ENCODE measurements around the gene PALM.
A peak's percentile ranks its signal among the peaks of the same experiment; 100 is the strongest.

Gene PALM

DNA sequence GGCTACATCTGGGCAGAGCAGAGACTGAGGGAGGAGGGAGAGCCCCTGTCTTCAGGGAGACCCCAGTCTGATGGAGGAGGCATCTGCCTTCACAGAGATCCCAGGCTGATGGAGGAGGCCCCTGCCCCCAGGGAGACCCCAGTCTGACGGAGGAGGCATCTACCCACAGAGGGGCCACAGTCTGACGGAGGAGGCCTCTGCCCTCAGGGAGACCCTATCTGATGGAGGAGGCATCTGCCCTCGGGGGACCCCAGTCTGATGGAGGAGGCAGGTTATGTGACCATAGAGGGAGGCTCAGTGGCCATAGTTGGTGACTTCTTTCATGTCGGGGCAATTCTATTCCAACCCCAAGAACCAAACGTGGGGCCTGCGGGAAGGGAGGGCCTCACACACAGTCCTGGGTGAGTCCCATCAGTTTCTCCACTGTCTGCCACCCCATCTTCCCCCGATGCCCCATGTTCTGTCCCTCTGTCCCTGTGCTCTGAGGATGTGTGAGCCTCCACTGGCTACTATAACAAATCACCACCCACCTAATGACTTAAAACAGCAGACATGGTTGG lies 56.5 kb downstream of the PALM start:
- H3K27ac ChIP-seq (ENCODE audit: low read length), result no peak overlapping the region
- no peak overlapping the region for H3K4me3 ChIP-seq (ENCODE audit: low read length)
- no peaks in the 10 kb centered on the region for H3K9me3 ChIP-seq (ENCODE audit: insufficient read depth, low read depth, low read length)
- no peaks in the 10 kb centered on the region for H3K27me3 ChIP-seq (ENCODE audit: insufficient read depth, low read length)
- H3K4me1 ChIP-seq (ENCODE audit: insufficient read depth, low read length), result no peaks in the 10 kb centered on the region
- no peaks in the 10 kb centered on the region for H3K36me3 ChIP-seq (ENCODE audit: insufficient read depth, low read depth, low read length)
- no peak overlapping the region for H3K9ac ChIP-seq (ENCODE audit: low read depth, low read length)

DNA sequence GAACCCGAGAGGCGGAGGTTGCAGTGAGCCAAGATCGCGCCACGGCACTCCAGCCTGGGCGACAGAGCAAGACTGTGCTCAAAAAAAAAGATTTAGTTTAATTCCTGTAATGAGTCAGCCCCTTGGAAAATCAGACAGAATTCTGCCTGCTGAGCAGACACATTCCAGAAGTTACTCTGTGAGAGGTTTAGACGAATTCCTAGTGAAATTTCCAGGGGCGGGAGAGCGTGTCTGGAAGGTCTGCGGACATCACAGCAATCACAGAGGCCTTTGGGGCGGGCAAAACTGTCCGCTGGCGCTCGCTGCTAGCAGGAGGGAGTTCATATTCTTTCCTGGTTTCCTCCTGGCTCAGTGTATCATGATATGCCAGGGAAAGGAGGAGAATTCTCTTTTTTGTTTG lies 59.7 kb downstream of the PALM start:
- Histone ChIP-seq H3K9ac (ENCODE audit: low read depth, low read length) (no peak overlapping the region), H3K36me3 (ENCODE audit: insufficient read depth, low read depth, low read length) (no peaks in the 10 kb centered on the region), H3K27ac (ENCODE audit: low read length) (no peak overlapping the region), H3K9me3 (ENCODE audit: insufficient read depth, low read depth, low read length) (no peaks in the 10 kb centered on the region), H3K27me3 (ENCODE audit: insufficient read depth, low read length) (no peaks in the 10 kb centered on the region), H3K4me3 (ENCODE audit: low read length) (no peak overlapping the region), H3K4me1 (ENCODE audit: insufficient read depth, low read length) (no peaks in the 10 kb centered on the region)

DNA sequence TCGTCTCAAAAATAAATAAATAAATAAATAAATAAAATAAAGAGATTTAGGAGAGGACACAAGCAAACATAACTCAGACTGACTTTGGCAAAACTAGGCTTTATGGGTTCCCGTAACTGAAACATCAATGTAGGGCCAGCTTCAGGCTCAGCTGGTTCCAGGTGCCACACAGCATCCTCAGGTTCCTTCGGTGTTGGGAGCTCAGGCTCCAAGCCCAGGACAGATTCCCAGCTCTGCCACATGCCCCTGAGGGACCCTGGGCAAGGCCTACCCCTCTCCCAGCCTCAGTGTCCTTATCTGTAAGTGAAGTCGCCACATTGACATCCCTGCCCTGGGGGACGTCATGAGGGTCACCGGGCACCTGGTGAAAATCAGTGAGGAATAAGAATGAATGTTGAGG lies 60.9 kb downstream of the PALM start:
- H3K9me3 ChIP-seq (ENCODE audit: insufficient read depth, low read depth, low read length), result no peaks in the 10 kb centered on the region
- H3K36me3 ChIP-seq (ENCODE audit: insufficient read depth, low read depth, low read length), result no peaks in the 10 kb centered on the region
- no peak overlapping the region for H3K9ac ChIP-seq (ENCODE audit: low read depth, low read length)
- no peaks in the 10 kb centered on the region for H3K27me3 ChIP-seq (ENCODE audit: insufficient read depth, low read length)
- H3K27ac ChIP-seq (ENCODE audit: low read length), result no peak overlapping the region
- H3K4me3 ChIP-seq (ENCODE audit: low read length), result no peak overlapping the region
- H3K4me1 ChIP-seq (ENCODE audit: insufficient read depth, low read length), result no peaks in the 10 kb centered on the region

DNA sequence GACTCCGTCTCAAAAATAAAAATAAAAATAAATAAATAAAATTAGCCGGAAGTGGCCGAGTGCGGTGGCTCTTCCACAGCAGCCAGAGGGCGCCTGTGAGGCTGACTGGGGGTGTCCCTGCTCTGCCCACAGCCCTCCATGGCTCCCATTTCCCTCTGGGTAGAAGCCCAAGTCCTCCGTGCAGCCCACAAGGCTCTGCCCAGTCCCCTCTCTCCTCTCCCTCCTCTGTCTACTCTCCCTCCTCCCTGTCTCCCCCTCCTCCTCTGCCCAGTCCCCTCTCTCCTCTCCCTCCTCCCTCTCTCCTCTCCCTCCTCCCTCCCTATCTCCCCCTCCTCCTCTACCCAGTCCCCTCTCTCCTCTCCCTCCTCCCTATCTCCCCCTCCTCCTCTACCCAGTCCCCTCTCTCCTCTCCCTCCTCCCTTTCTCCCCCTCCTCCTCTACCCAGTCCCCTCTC lies 62.6 kb downstream of the PALM start:
- no peak overlapping the region for H3K9ac ChIP-seq (ENCODE audit: low read depth, low read length)
- H3K27me3 ChIP-seq (ENCODE audit: insufficient read depth, low read length), result no peaks in the 10 kb centered on the region
- H3K9me3 ChIP-seq (ENCODE audit: insufficient read depth, low read depth, low read length), result no peaks in the 10 kb centered on the region
- H3K27ac ChIP-seq (ENCODE audit: low read length), result no peak overlapping the region
- no peaks in the 10 kb centered on the region for H3K36me3 ChIP-seq (ENCODE audit: insufficient read depth, low read depth, low read length)
- no peak overlapping the region for H3K4me3 ChIP-seq (ENCODE audit: low read length)
- no peaks in the 10 kb centered on the region for H3K4me1 ChIP-seq (ENCODE audit: insufficient read depth, low read length)

DNA sequence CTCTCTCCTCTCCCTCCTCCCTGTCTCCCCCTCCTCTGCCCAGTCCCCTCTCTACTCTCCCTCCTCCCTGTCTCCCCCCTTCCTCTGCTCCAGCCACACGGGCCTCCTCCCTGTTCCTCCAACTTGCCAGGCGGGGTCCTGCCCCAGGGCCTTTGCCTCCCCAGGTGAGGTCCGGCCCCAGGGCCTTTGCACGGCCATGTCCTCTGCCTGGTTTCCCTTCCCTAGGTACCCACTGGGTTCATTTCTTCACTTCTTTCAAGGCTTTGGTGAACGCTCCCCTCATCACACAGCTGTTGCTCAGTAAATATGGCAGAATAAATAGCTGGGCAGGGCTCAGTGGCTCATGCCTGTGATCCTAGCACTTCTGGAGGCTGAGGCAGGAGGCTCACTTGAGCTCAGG lies 63.3 kb downstream of the PALM start:
- Histone ChIP-seq H3K27ac (ENCODE audit: low read length) (no peak overlapping the region), H3K27me3 (ENCODE audit: insufficient read depth, low read length) (no peaks in the 10 kb centered on the region), H3K36me3 (ENCODE audit: insufficient read depth, low read depth, low read length) (no peaks in the 10 kb centered on the region), H3K9me3 (ENCODE audit: insufficient read depth, low read depth, low read length) (no peaks in the 10 kb centered on the region), H3K4me3 (ENCODE audit: low read length) (no peak overlapping the region), H3K9ac (ENCODE audit: low read depth, low read length) (no peak overlapping the region), H3K4me1 (ENCODE audit: insufficient read depth, low read length) (no peaks in the 10 kb centered on the region)

DNA sequence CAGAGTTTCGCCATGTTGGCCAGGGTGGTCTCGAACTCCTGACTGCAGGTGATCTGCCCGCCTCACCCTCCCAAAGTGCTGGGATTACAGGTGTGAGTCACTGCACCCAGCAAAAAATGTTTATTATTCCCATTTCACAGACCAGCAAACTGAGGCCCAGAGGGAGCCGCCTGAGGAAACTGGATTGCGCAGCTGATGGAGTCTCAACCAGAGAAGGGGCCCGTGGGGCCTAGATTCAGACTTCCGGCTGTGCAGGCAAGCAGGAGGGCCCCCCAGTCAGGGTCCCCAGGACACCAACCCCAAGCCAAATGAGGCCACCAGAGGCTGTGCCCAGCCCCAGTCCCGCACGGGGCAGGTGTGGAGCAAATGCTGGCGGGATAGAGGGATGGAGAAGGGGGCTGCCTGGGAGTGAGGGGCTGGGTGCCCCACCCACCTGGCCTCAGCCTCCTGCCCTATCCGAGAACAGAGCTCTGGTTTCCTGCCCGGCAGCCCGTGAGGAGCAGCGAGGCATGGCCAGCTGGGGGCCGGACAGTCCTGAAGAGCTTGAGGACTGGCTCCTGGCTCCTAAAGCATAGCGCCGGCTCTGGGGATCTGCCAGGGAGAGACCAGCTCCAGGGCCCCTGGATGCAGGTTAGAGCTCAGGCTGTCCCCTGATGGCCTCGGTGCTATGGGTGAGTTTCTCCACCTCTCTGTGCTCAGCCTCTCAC lies 64.1 kb downstream of the PALM start:
- Histone ChIP-seq H3K4me1 (ENCODE audit: insufficient read depth, low read length) (no peaks in the 10 kb centered on the region), H3K9me3 (ENCODE audit: insufficient read depth, low read depth, low read length) (no peaks in the 10 kb centered on the region), H3K4me3 (ENCODE audit: low read length) (no peak overlapping the region), H3K9ac (ENCODE audit: low read depth, low read length) (no peak overlapping the region), H3K27me3 (ENCODE audit: insufficient read depth, low read length) (no peaks in the 10 kb centered on the region), H3K27ac (ENCODE audit: low read length) (no peak overlapping the region), H3K36me3 (ENCODE audit: insufficient read depth, low read depth, low read length) (no peaks in the 10 kb centered on the region)

DNA sequence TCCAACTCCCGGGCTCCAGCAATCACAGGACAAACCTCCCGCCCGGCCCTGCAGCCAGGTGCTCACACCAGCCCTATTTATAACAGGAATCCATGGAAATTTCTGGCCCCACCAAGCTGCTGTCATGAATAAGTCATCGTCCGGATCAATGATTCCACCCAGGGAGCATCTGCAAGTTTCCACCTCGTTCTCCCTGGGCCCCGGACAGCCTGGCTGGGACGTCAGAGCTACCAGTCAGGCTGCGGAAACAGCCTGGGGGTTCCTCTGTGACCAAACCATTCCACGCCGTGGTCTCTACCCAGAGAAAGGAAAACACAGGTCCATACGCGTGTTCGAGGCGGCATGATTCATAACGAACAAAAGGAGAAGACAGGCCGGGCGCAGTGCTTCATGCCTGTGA lies 67.8 kb downstream of the PALM start:
- H3K4me3 ChIP-seq (ENCODE audit: low read length), result no peak overlapping the region
- H3K9me3 ChIP-seq (ENCODE audit: insufficient read depth, low read depth, low read length), result no peaks in the 10 kb centered on the region
- no peaks in the 10 kb centered on the region for H3K4me1 ChIP-seq (ENCODE audit: insufficient read depth, low read length)
- H3K9ac ChIP-seq (ENCODE audit: low read depth, low read length), result no peak overlapping the region
- H3K27me3 ChIP-seq (ENCODE audit: insufficient read depth, low read length), result no peaks in the 10 kb centered on the region
- H3K36me3 ChIP-seq (ENCODE audit: insufficient read depth, low read depth, low read length), result no peaks in the 10 kb centered on the region
- H3K27ac ChIP-seq (ENCODE audit: low read length), result no peak overlapping the region

DNA sequence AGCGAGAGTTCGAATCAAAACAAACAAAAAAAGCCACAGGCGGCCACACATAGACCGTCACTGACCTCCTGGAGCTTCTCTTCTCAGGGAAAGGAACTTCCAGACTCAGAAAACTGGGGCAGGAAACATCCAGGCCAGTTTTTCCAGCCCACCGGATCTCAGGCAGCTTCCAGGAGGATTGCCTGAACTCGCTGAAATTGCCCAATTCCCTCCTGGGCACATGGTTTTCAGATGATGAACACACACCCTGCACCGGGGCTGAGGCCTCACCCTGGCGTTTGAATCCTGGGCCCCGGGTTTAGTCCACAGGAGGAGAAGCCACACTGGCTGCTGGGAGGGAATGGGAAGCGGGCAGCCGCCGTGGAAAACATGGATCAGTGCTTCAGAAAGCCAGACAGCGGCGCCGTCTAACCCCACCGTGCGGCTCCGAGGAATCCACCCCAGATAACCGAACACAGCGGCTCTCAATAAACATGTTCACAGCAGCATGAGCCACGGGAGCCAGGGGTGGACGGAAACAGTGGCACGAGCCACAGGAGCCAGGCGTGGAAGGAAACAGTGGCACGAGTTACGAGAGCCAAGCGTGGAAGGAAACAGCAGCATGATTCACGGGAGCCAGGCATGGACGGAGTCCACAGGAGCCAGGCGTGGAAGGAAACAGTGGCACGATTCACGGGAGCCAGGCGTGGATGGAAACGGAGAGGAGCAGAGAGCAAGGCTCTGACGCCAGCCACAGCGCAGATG lies 70.3 kb downstream of the PALM start:
- Histone ChIP-seq H3K27me3 (ENCODE audit: insufficient read depth, low read length) (no peaks in the 10 kb centered on the region), H3K9me3 (ENCODE audit: insufficient read depth, low read depth, low read length) (no peaks in the 10 kb centered on the region), H3K4me3 (ENCODE audit: low read length) (no peak overlapping the region), H3K9ac (ENCODE audit: low read depth, low read length) (no peak overlapping the region), H3K27ac (ENCODE audit: low read length) (no peak overlapping the region), H3K4me1 (ENCODE audit: insufficient read depth, low read length) (peaks cover 12% of the 10 kb centered on the region; the same call in 1 of the 2 replicates), H3K36me3 (ENCODE audit: insufficient read depth, low read depth, low read length) (no peaks in the 10 kb centered on the region)

DNA sequence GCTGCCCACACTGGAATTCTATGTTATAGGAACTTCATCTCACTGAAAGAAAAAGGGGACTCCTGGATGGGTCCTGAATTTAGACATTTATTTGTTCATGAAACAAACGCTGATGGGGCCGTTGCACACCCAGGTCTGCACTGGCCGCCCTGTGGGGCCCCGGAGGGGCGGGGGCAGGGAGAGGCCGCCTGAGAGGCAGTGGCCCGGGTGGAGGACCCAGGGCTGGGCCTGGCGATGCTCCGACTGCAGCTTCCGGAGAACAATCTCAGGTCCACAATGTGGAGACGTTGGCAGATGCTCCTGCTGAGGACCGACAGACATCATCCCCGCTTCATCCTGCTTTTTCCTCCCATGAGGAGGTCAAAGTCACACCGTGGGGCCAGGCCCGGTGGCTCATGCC lies 72.2 kb downstream of the PALM start:
- Histone ChIP-seq H3K9me3 (ENCODE audit: insufficient read depth, low read depth, low read length) (no peaks in the 10 kb centered on the region), H3K9ac (ENCODE audit: low read depth, low read length) (no peak overlapping the region), H3K27me3 (ENCODE audit: insufficient read depth, low read length) (no peaks in the 10 kb centered on the region), H3K27ac (ENCODE audit: low read length) (no peak overlapping the region), H3K4me1 (ENCODE audit: insufficient read depth, low read length) (peaks cover 12% of the 10 kb centered on the region; the same call in 1 of the 2 replicates), H3K36me3 (ENCODE audit: insufficient read depth, low read depth, low read length) (no peaks in the 10 kb centered on the region), H3K4me3 (ENCODE audit: low read length) (no peak overlapping the region)

DNA sequence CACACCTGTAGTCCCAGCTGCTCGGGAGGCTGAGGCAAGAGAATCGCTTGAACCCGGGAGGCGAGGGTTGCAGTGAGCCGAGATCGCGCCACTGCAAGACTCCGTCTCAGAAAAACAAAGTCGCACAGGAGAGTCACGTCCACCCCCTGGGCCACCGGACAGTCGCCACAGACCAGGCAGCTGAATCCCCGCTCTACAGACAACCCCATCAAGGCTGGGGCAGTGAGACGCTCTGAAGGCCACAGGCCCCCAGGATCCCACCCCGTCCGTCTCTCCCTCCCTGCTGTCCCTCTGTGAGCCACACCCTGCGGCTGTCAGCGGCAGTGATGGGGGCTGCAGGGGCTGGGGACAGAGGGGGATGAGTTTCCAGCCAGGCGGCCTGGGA lies 73.1 kb downstream of the PALM start:
- Histone ChIP-seq H3K36me3 (ENCODE audit: insufficient read depth, low read depth, low read length) (no peaks in the 10 kb centered on the region), H3K9ac (ENCODE audit: low read depth, low read length) (peak overlapping the region; percentile 57; the same call in 1 of the 2 replicates), H3K27ac (ENCODE audit: low read length) (peak overlapping the region; percentile 25), H3K9me3 (ENCODE audit: insufficient read depth, low read depth, low read length) (no peaks in the 10 kb centered on the region), H3K27me3 (ENCODE audit: insufficient read depth, low read length) (no peaks in the 10 kb centered on the region), H3K4me1 (ENCODE audit: insufficient read depth, low read length) (peaks cover 12% of the 10 kb centered on the region; the same call in 1 of the 2 replicates), H3K4me3 (ENCODE audit: low read length) (peak overlapping the region; percentile 65)

DNA sequence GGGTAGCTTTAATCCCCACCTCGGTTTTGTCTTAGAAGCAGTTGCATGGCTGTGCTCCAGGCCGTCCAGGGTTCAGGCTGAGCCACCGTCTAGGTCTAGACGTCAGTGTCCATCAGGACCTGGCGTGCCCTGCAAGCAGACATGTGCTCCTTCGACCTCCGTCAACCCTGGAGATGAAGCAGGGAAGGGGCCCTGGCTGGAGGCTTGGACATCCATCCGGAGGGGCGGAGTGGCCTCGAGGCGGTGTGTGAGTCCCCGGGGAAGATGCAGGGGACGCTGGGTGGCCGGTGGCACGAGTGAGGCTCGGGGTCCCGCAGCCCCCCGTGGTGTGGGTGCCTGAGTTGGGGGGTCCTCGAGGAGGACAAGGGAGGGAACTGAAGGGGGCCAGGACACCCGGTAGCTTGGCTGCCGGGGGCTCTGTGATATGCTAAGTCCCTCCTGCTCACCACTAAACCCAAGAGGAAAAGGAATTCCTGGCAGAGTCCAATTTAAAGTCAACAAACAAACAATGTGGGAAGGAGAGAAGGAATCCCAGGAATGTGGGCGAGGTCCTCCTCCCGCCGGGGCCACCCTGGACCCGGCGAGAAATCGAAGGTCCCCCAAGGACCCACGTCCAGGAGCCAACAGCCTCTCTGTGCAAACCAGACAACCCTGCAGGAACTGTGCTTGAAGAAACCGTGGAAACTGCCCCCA lies 73.6 kb downstream of the PALM start:
- Histone ChIP-seq H3K9ac (ENCODE audit: low read depth, low read length) (peak overlapping the region; percentile 57; the same call in 1 of the 2 replicates), H3K4me1 (ENCODE audit: insufficient read depth, low read length) (peaks cover 12% of the 10 kb centered on the region; the same call in 1 of the 2 replicates), H3K4me3 (ENCODE audit: low read length) (peak overlapping the region; percentile 65)

More for the DNA sequence above, 73.6 kb downstream of the PALM start:
- Histone ChIP-seq H3K27ac (ENCODE audit: low read length) (peak overlapping the region; percentile 25), H3K9me3 (ENCODE audit: insufficient read depth, low read depth, low read length) (no peaks in the 10 kb centered on the region), H3K36me3 (ENCODE audit: insufficient read depth, low read depth, low read length) (no peaks in the 10 kb centered on the region), H3K27me3 (ENCODE audit: insufficient read depth, low read length) (no peaks in the 10 kb centered on the region)

Data from iPS-20b (cell line).